Endothelial cell of umbilical vein (primary cell): ENCODE measurements around the gene QSOX2. TPM values are rescaled to one million over a fixed set of nuclear protein-coding genes. Genes with fewer than 3 reads are reported as not detected.

ENCODE experiments used
- BruUV-seq: library from RNA; stranded (reverse); fragments of 400-500 nt; replicated peaks from 2 replicates; lab custom pipeline; 2021; lab: Mats Ljungman, UMichigan
- CTCF ChIA-PET: fragments of 300-600, 350-600 bp; sonication (Branson Sonifier 250); formaldehyde crosslinking; loops from one replicate; lab custom pipeline; 2021; ENCODE audit warnings: antibody characterized with exemption, inconsistent platforms; lab: Charles Lee
- POLR2A ChIA-PET: fragments of 300-600, 350-600 bp; sonication (Branson Sonifier 250); formaldehyde crosslinking; loops from one replicate; lab custom pipeline; 2021; ENCODE audit warnings: antibody characterized with exemption, inconsistent platforms; lab: Charles Lee
- DNase-seq: peaks from one replicate; pipeline ENCODE4 v3.0.0-alpha.2; 2011; ENCODE audit warnings: low read depth, low spot score
- FAIRE-seq: peaks from 2 replicates; lab custom pipeline; 2011; peaks lifted over from hg19 to GRCh38; lab: Jason Lieb, UNC
- H2AFZ ChIP-seq: 2 replicates; pipeline ENCODE4 v1.6.0; 2012; ENCODE audit warnings: low read depth, low read length, control low read depth, inconsistent platforms
- H3K27ac ChIP-seq: 2 replicates; pipeline ENCODE4 v1.5.1; 2011; ENCODE audit warnings: low read depth, mild to moderate bottlenecking, control low read depth, low read length, moderate library complexity; ENCODE audit not compliant: insufficient read depth
- H3K27me3 ChIP-seq, 2 experiments: 2 replicates each; pipeline versions ENCODE4 v1.6.0 to v1.6.1; 2011; ENCODE audit warnings: low read length in 2 of 2, mixed read lengths in 1 of 2; ENCODE audit not compliant: control insufficient read depth in 2 of 2, insufficient read depth in 2 of 2
- H3K36me3 ChIP-seq, 2 experiments: 2 replicates in 1 of 2; 3 replicates in 1 of 2; pipeline ENCODE4 v1.5.1; 2011; ENCODE audit warnings: low read length in 2 of 2, mild to moderate bottlenecking in 1 of 2, moderate library complexity in 1 of 2; ENCODE audit not compliant: control insufficient read depth in 2 of 2, insufficient read depth in 2 of 2; ENCODE audit errors: extremely low read depth in 1 of 2
- H3K4me1 ChIP-seq: 3 replicates; pipeline ENCODE4 v1.5.1; 2011; ENCODE audit warnings: mild to moderate bottlenecking, low read length; ENCODE audit not compliant: control insufficient read depth, insufficient read depth; ENCODE audit errors: extremely low read depth
- H3K4me2 ChIP-seq: 2 replicates; pipeline ENCODE4 v1.6.1; 2011; ENCODE audit warnings: low read length, control low read depth, mixed read lengths; ENCODE audit not compliant: insufficient read depth
- H3K4me3 ChIP-seq, 3 experiments: fragments of 200-600 bp in 1 of 3; sonication (generic), shearing (Covaris generic) in 1 of 3; replicated peaks in 1 of 3; 2 replicates each; pipeline ENCODE4 v1.5.1; 2011 to 2016; ENCODE audit warnings: control low read depth in 3 of 3, low read length in 3 of 3, mild to moderate bottlenecking in 2 of 3, inconsistent platforms in 1 of 3, low read depth in 1 of 3, moderate library complexity in 1 of 3; ENCODE audit not compliant: insufficient read depth in 1 of 3
- H3K79me2 ChIP-seq: 2 replicates; pipeline ENCODE4 v1.6.0; 2012; ENCODE audit warnings: low read length, inconsistent platforms; ENCODE audit not compliant: control insufficient read depth, insufficient read depth
- H3K9ac ChIP-seq: replicated peaks from 2 replicates; pipeline ENCODE3; 2011; ENCODE audit warnings: low read length, control low read depth; ENCODE audit not compliant: insufficient read depth; ENCODE audit errors: extremely low read depth
- H3K9me1 ChIP-seq: replicated peaks from 3 replicates; pipeline ENCODE4 v1.6.0; 2011; ENCODE audit warnings: mild to moderate bottlenecking, low read length; ENCODE audit not compliant: control insufficient read depth, insufficient read depth; ENCODE audit errors: extremely low read depth
- H3K9me3 ChIP-seq: replicated peaks from 2 replicates; pipeline ENCODE4 v1.5.1; 2012; ENCODE audit warnings: low read length, inconsistent platforms; ENCODE audit not compliant: control insufficient read depth, insufficient read depth
- H4K20me1 ChIP-seq: replicated peaks from 2 replicates; pipeline ENCODE3; 2011; ENCODE audit warnings: mild to moderate bottlenecking, low read length; ENCODE audit not compliant: control insufficient read depth, insufficient read depth; ENCODE audit errors: extremely low read depth
- CTCF ChIP-seq, 2 donors: IDR thresholded peaks; 1 replicate in 1 of 2; 2 replicates in 1 of 2; pipeline ENCODE4 v1.5.1; 2011; ENCODE audit warnings: low read length in 2 of 2, mild to moderate bottlenecking in 2 of 2, moderate library complexity in 2 of 2, control low read depth in 1 of 2, inconsistent platforms in 1 of 2, low read depth in 1 of 2; ENCODE audit not compliant: insufficient read depth in 1 of 2; ENCODE audit errors: extremely low read depth in 1 of 2
- EZH2 ChIP-seq: IDR thresholded peaks from 2 replicates; pipeline ENCODE4 v1.6.1; 2012; ENCODE audit warnings: borderline replicate concordance, low read depth, mild to moderate bottlenecking, moderate library complexity, low read length, inconsistent platforms; ENCODE audit not compliant: severe bottlenecking
- FOS ChIP-seq: IDR thresholded peaks from 2 replicates; pipeline ENCODE4 v1.6.1; 2011; ENCODE audit warnings: mild to moderate bottlenecking, low read length, moderate library complexity, borderline replicate concordance; ENCODE audit not compliant: insufficient read depth
- GATA2 ChIP-seq: IDR thresholded peaks from 2 replicates; pipeline ENCODE4 v1.7.0; 2011; ENCODE audit warnings: low read depth, mild to moderate bottlenecking, moderate library complexity, mixed read lengths, low read length; ENCODE audit not compliant: insufficient read length, insufficient read depth
- JUN ChIP-seq: IDR thresholded peaks from 2 replicates; pipeline ENCODE4 v1.6.1; 2011; ENCODE audit warnings: borderline replicate concordance, low read depth; ENCODE audit not compliant: insufficient read length, insufficient read depth
- MYC ChIP-seq: IDR thresholded peaks from one replicate; pipeline ENCODE4 v1.6.1; 2011; ENCODE audit warnings: mild to moderate bottlenecking, low read depth, low read length
- POLR2A ChIP-seq: IDR thresholded peaks from 2 replicates; pipeline ENCODE4 v1.6.1; 2012; ENCODE audit warnings: low read depth, mild to moderate bottlenecking, control low read depth, low read length
- POLR2AphosphoS5 ChIP-seq: IDR thresholded peaks from 2 replicates; pipeline ENCODE4 v1.6.1; 2012; ENCODE audit warnings: low read depth, mild to moderate bottlenecking, control low read depth, low read length, moderate library complexity; ENCODE audit not compliant: insufficient read depth
- dilution Hi-C: fragments of 300-500 bp; cut with MboI; formaldehyde crosslinking; loops from one replicate; pipeline ENCODE4 v1.15.0; 2019; ENCODE audit warnings: low sequenced_read_pairs; ENCODE audit not compliant: extremely low pct_ligation_motif_present
- intact Hi-C: fragments of 100-400 bp; cut with micrococcal nuclease; formaldehyde crosslinking; loops from one replicate; pipeline ENCODE4 v1.10.0; 2022
- polyA plus RNA-seq, 4 experiments: library from polyadenylated mRNA; depleted of rRNA in 3 of 4; stranded (reverse) in 3 of 4; unstranded in 1 of 4; fragments of >200 nt; gene quantifications; 2 replicates each; pipeline versions ENCODE4 v1.2.1 to v1.2.3, GENCODE V29; 2011 to 2012; ENCODE audit warnings: missing spikeins in 1 of 4
- total RNA-seq: library from RNA; stranded (reverse); gene quantifications from 2 replicates; pipeline ENCODE4 v1.2.3, GENCODE V29; 2021
- TF ChIP-seq, protein P1 (sequence below): IDR thresholded peaks from 2 replicates; pipeline ENCODE4 v1.6.1; 2011; ENCODE audit not compliant: insufficient read depth, insufficient read length

QSOX2 gene
- total and polyA plus RNA-seq, 2 donors (not counting 3 experiments of a cell fraction or from before 2014, with no cell fraction given): 16.4 to 23.4 TPM

DNA sequence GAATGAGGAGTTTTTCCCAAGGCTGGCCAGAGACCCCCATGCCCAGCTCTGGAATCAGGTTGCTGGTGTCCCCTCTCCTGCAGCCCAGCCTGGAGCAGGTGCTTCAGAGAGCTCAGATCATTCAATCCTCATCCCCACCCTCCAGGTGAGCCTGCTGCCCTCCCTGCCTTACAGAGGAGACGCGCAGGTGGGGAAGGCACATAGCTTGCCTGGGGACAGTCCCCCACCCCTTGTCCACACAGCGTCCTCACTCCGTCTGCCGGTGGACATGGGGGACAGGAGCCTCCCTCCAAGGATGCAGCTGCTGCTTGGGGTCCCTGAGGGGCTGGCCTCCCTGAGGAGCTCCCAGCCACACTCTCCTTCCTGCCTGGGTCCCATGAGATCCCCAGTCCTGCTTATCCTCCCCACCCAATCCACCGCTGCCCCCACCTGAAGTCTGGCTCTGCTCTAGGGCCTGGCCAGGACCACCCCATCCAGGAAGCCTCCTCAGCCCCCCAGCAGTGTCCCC lies 17.1 kb upstream of the QSOX2 start:
- Histone ChIP-seq H3K9ac (no peak overlapping the region), H3K4me1 (no peaks in the 10 kb centered on the region), H3K27me3 (no peaks in the 10 kb centered on the region), H2AFZ (no peak overlapping the region), H3K4me3 (no peak overlapping the region), H3K9me1 (no peaks in the 10 kb centered on the region), H3K27ac (no peak overlapping the region), H3K36me3 (no peaks in the 10 kb centered on the region), H4K20me1 (no peaks in the 10 kb centered on the region), H3K79me2 (no peaks in the 10 kb centered on the region), H3K9me3 (no peaks in the 10 kb centered on the region), H3K4me2 (no peak overlapping the region)
- ChIA-PET CTCF (interaction anchor here (1.0 to 1.6 kb wide), 2 partner anchors 14 to 130 kb away, joined by 3 to 6 read pairs; no protein-coding TSS in a partner anchor), POLR2A (no interaction called here)
- DNase-seq (no peak), FAIRE-seq (no peak)
- TF ChIP-seq POLR2AphosphoS5 (no peak), FOS (no peak), POLR2A (no peak), EZH2 (no peak)
- intact Hi-C loops: no loop called here
- dilution Hi-C loops: no loop called here
- no TSS peak for BruUV-seq

DNA sequence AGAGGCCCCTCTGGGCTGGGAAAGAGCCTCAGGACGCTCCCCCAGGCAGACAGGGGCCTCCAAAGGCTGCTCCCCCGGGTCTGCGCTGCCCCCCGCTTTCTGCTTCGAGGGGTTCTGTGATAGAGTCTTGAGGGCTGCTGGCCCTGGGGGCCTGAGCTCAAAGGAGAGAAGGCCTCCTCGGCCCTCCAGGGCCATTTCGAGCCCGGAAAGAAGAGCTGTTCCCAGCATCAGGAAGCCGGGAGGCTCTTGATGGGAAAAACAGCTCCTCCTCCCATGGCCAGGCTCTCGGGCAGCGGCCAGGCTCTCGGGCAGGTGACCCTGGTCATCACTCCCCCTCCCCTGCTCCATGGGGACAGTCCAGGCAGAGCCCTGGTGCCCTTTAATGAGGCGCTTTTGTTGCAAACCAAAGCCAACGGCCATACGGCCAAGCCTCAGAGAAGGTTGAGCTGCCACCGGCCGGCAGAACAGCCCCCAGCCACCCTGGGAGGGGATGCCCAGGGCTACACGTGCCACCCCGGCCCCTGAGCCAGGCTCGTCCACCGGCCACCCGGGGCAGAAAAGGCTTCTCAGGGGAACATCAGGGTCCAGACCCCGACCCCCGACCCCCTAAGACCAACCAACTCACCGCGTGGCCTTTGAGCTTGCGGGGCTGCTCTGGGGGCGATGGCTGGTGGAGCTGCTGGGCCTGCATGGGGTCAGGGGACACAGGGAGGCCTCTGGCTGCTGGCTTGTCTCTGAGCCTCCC lies 16.2 kb upstream of the QSOX2 start:
- Histone ChIP-seq H3K4me2 (no peak overlapping the region), H4K20me1 (no peaks in the 10 kb centered on the region), H3K9ac (no peak overlapping the region), H3K9me3 (no peaks in the 10 kb centered on the region), H3K4me1 (no peaks in the 10 kb centered on the region), H2AFZ (no peak overlapping the region), H3K4me3 (no peak overlapping the region), H3K27ac (no peak overlapping the region), H3K27me3 (no peaks in the 10 kb centered on the region), H3K9me1 (no peaks in the 10 kb centered on the region), H3K36me3 (no peaks in the 10 kb centered on the region), H3K79me2 (no peaks in the 10 kb centered on the region)
- dilution Hi-C loops (no loop called here), intact Hi-C loops (no loop called here)
- BruUV-seq: no TSS peak
- ChIA-PET CTCF (interaction anchor here (1.1 to 1.6 kb wide), 2 partner anchors 9 to 129 kb away, joined by 3 to 6 read pairs; no protein-coding TSS in a partner anchor), POLR2A (no interaction called here)
- TF ChIP-seq, protein P1, sequence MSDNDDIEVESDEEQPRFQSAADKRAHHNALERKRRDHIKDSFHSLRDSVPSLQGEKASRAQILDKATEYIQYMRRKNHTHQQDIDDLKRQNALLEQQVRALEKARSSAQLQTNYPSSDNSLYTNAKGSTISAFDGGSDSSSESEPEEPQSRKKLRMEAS: no peak
- TF ChIP-seq FOS (no peak), GATA2 (no peak), JUN (no peak), POLR2A (no peak), POLR2AphosphoS5 (no peak), MYC (no peak), EZH2 (no peak), CTCF (IDR thresholded peaks at IDR 0.05; ENCODE audit: extremely low read depth in 1 of 2, insufficient read depth in 1 of 2, low read depth in 1 of 2, low read length in 2 of 2) (no peak)
- FAIRE-seq (no peak), DNase-seq (no peak)
